A673 (cell line): ENCODE data around the gene ZNF761.

Source experiments
- EZH2 ChIP-seq: fragments of 200-600 bp; sonication (generic); IDR thresholded peaks from 2 replicates; pipeline ENCODE4 v1.6.1; 2017; ENCODE audit warnings: borderline replicate concordance, low read depth, mild to moderate bottlenecking, mixed read lengths, antibody characterized with exemption, low read length; ENCODE audit not compliant: poor library complexity, severe bottlenecking
- TF ChIP-seq, protein P1 (sequence below): fragments of 300-800, 200-600 bp; sonication (generic); conservative IDR thresholded peaks from 2 replicates; pipeline ENCODE4 v1.5.1; 2017; ENCODE audit warnings: low read depth, mild to moderate bottlenecking, antibody characterized with exemption, low read length, moderate library complexity, mixed read lengths

DNA sequence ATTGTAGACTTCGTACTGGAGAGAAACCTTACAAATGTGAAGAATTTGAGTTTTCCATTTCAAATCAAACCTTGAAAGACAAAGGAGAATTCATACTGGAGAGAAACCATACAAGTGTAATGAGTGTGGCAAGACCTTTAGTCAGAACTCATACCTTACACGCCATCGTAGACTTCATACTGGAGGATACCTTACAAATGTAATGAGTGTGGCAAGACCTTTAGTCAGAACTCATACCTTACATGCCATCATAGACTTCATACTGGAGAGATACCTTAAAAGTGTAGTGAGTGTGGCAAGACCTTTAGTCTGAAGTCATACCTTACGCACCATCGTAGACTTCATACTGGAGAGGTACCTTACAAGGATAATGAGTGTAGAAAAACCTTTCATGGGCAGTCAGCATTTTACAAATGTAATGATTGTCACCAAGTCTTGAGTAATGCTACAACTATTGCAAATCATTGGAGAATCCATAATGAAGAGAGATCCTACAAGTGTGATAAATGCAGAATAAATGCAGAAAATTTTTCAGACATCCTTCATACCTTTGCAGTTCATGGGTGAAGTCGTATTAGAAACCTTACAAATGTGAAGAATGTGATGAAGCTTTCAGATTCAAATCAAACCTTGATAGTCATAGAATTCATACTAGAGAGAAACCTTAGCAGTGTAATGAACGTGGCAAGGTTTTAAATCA lies 22.1 kb upstream of the ZNF761 start:
- TF ChIP-seq EZH2: no peak
- TF ChIP-seq, protein P1, sequence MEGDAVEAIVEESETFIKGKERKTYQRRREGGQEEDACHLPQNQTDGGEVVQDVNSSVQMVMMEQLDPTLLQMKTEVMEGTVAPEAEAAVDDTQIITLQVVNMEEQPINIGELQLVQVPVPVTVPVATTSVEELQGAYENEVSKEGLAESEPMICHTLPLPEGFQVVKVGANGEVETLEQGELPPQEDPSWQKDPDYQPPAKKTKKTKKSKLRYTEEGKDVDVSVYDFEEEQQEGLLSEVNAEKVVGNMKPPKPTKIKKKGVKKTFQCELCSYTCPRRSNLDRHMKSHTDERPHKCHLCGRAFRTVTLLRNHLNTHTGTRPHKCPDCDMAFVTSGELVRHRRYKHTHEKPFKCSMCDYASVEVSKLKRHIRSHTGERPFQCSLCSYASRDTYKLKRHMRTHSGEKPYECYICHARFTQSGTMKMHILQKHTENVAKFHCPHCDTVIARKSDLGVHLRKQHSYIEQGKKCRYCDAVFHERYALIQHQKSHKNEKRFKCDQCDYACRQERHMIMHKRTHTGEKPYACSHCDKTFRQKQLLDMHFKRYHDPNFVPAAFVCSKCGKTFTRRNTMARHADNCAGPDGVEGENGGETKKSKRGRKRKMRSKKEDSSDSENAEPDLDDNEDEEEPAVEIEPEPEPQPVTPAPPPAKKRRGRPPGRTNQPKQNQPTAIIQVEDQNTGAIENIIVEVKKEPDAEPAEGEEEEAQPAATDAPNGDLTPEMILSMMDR: no peak
